Mesenchymal stem cell (in vitro differentiated cells and primary cell): ENCODE measurements around the gene KDM4E.

ENCODE experiments used
- DNase-seq: peaks from one replicate; pipeline ENCODE4 v3.0.0-alpha.2; 2013
- H2AFZ ChIP-seq: one replicate; pipeline ENCODE4 v1.6.1; 2013; ENCODE audit warnings: low read depth, mild to moderate bottlenecking, control low read depth, inconsistent platforms, low read length, moderate library complexity
- H2AK5ac ChIP-seq: 2 replicates; pipeline ENCODE4 v1.6.1; 2013; ENCODE audit warnings: low read length, moderate library complexity, mild to moderate bottlenecking, inconsistent platforms; ENCODE audit not compliant: severe bottlenecking
- H2BK120ac ChIP-seq: one replicate; pipeline ENCODE4 v1.6.1; 2013; ENCODE audit warnings: low read depth, mild to moderate bottlenecking, inconsistent platforms, low read length, moderate library complexity
- H2BK12ac ChIP-seq, 2 experiments: one replicate each; pipeline ENCODE4 v1.6.1; 2013; ENCODE audit warnings: inconsistent platforms in 2 of 2, low read length in 2 of 2, mild to moderate bottlenecking in 2 of 2, moderate library complexity in 2 of 2, control low read depth in 1 of 2
- H2BK15ac ChIP-seq: one replicate; pipeline ENCODE4 v1.6.1; 2013; ENCODE audit warnings: mild to moderate bottlenecking, low read depth, inconsistent platforms; ENCODE audit not compliant: poor library complexity, severe bottlenecking
- H2BK5ac ChIP-seq: 2 replicates; pipeline ENCODE4 v1.6.1; 2013; ENCODE audit warnings: low read depth, mild to moderate bottlenecking, low read length, control low read depth, inconsistent platforms; ENCODE audit not compliant: poor library complexity, severe bottlenecking
- H3K14ac ChIP-seq, 2 experiments: one replicate each; pipeline ENCODE4 v1.6.1; 2013; ENCODE audit warnings: inconsistent platforms in 2 of 2, low read length in 2 of 2, control low read depth in 1 of 2, mild to moderate bottlenecking in 1 of 2, moderate library complexity in 1 of 2
- H3K18ac ChIP-seq, 2 experiments: one replicate each; pipeline ENCODE4 v1.6.1; 2013; ENCODE audit warnings: inconsistent platforms in 2 of 2, low read length in 2 of 2, control low read depth in 1 of 2, low read depth in 1 of 2, mild to moderate bottlenecking in 1 of 2
- H3K23ac ChIP-seq, 2 experiments: one replicate each; pipeline ENCODE4 v1.6.1; 2013; ENCODE audit warnings: inconsistent platforms in 2 of 2, low read length in 2 of 2, mild to moderate bottlenecking in 2 of 2, moderate library complexity in 2 of 2, control low read depth in 1 of 2
- H3K27ac ChIP-seq: 2 replicates; pipeline ENCODE4 v1.5.1; 2013; ENCODE audit warnings: mild to moderate bottlenecking, moderate library complexity, low read length, control low read depth, inconsistent platforms; ENCODE audit not compliant: poor library complexity, severe bottlenecking
- H3K27me3 ChIP-seq, 2 experiments: 2 replicates each; pipeline versions ENCODE4 v1.6.1 to v1.7.0; 2013; ENCODE audit warnings: low read length in 2 of 2, mild to moderate bottlenecking in 2 of 2, moderate library complexity in 2 of 2, control low read depth in 1 of 2, inconsistent platforms in 1 of 2; ENCODE audit not compliant: control insufficient read depth in 1 of 2, insufficient read depth in 1 of 2
- H3K36me3 ChIP-seq, 2 experiments: 2 replicates each; pipeline versions ENCODE4 v1.6.1 to v1.7.0; 2013; ENCODE audit warnings: low read length in 2 of 2, control low read depth in 1 of 2, inconsistent platforms in 1 of 2, low read depth in 1 of 2, mild to moderate bottlenecking in 1 of 2; ENCODE audit not compliant: insufficient read depth in 2 of 2, control insufficient read depth in 1 of 2
- H3K4ac ChIP-seq, 2 experiments: one replicate each; pipeline ENCODE4 v1.6.1; 2013; ENCODE audit warnings: inconsistent platforms in 2 of 2, low read length in 2 of 2, mild to moderate bottlenecking in 2 of 2, moderate library complexity in 2 of 2, control low read depth in 1 of 2, low read depth in 1 of 2
- H3K4me1 ChIP-seq: 2 replicates; pipeline ENCODE4 v1.6.1; 2013; ENCODE audit warnings: low read depth, low read length, control low read depth; ENCODE audit not compliant: control insufficient read depth, insufficient read depth
- H3K4me2 ChIP-seq: 2 replicates; pipeline ENCODE4 v1.6.1; 2013; ENCODE audit warnings: low read length, mild to moderate bottlenecking, inconsistent platforms; ENCODE audit not compliant: poor library complexity, severe bottlenecking
- H3K4me3 ChIP-seq, 2 experiments: 2 replicates each; pipeline versions ENCODE4 v1.5.1 to v1.7.0; 2013; ENCODE audit warnings: low read length in 2 of 2, mild to moderate bottlenecking in 2 of 2, control low read depth in 1 of 2, low read depth in 1 of 2; ENCODE audit not compliant: insufficient read depth in 1 of 2
- H3K79me1 ChIP-seq: replicated peaks from 2 replicates; pipeline ENCODE4 v1.6.1; 2013; ENCODE audit warnings: mild to moderate bottlenecking, control low read depth, low read length, inconsistent platforms; ENCODE audit not compliant: poor library complexity, severe bottlenecking
- H3K9ac ChIP-seq: 2 replicates; pipeline ENCODE4 v1.7.0; 2013; ENCODE audit warnings: mild to moderate bottlenecking, low read length, moderate library complexity
- H3K9me3 ChIP-seq: 2 replicates; pipeline ENCODE4 v1.7.0; 2013; ENCODE audit warnings: mild to moderate bottlenecking, low read length; ENCODE audit not compliant: control insufficient read depth
- H4K8ac ChIP-seq: one replicate; pipeline ENCODE4 v1.6.1; 2013; ENCODE audit warnings: inconsistent platforms, mild to moderate bottlenecking, low read length, moderate library complexity
- H4K91ac ChIP-seq: one replicate; pipeline ENCODE4 v1.6.1; 2013; ENCODE audit warnings: mild to moderate bottlenecking, low read length, inconsistent platforms
- WGBS: methylation state at CpG from one replicate; pipeline ENCODE4 v1.1.7; 2013; ENCODE audit warnings: mixed read lengths; 5-methylcytosine and 5-hydroxymethylcytosine counted together

The KDM4E gene

DNA sequence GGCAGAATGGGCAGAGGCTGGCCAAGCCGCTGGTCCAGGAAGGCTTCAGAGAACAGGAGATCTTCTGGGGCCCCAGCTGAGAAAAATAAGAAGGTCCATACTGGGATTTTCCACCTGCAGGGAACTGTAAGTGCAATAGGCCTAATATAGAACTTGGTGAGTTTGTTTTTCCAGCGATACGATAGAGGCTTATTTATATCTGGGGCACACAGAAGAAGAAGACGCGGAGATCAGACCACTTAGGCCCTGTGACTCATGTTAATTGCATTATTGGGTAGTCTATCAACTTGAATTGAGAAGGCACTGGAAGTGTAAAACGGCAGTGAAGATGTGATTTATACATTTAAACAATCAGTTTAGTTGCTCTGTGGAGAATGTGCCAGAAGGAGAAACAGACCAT is 34.0 kb downstream of the KDM4E start:
- H3K4ac ChIP-seq = no peak overlapping the region
- no peak overlapping the region for H2BK120ac ChIP-seq
- H4K91ac ChIP-seq = no peak overlapping the region
- no peak overlapping the region for H3K18ac ChIP-seq
- no peak overlapping the region for H3K23ac ChIP-seq
- no peak overlapping the region for H3K9ac ChIP-seq
- H2BK12ac ChIP-seq = no peak overlapping the region
- no peak for DNase-seq
- H3K4me2 ChIP-seq = no peak overlapping the region
- WGBS = 96% methylated on average over 6 of the region's 6 CpGs
- no peak overlapping the region for H4K8ac ChIP-seq
- H3K27ac ChIP-seq = peak overlapping the region; percentile 62
- no peak overlapping the region for H2BK5ac ChIP-seq
- H3K14ac ChIP-seq = no peak overlapping the region
- H3K9me3 ChIP-seq = no peaks in the 10 kb centered on the region
- H2AFZ ChIP-seq = no peak overlapping the region
- H3K4me1 ChIP-seq = peaks cover 8% of the 10 kb centered on the region
- H3K4me3 ChIP-seq = no peak overlapping the region
- H2BK15ac ChIP-seq = no peak overlapping the region
- H3K36me3 ChIP-seq = no peaks in the 10 kb centered on the region
- H3K27me3 ChIP-seq = peaks cover 13 to 15% of the 10 kb centered on the region in 2 experiments
- no peaks in the 10 kb centered on the region for H3K79me1 ChIP-seq
- no peak overlapping the region for H2AK5ac ChIP-seq

DNA sequence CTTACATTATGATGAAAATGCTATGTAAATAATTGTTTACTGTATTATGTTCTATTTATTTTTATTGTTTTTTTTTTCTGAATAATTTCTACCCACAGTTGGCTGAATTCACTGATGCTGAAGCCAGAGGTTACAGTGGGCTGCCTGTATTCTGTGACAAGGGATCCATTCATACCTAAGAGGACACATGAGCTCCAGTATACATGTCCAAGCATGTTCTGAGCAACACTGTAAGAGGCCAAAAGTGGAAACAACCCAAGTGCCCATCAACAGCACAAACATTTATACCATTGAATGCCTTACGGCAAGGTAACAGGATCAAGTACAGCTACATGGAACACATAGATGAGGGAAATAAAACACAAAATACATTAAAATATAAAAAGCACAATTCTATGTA is 40.3 kb downstream of the KDM4E start:
- H2BK120ac ChIP-seq = no peak overlapping the region
- H2AFZ ChIP-seq = no peak overlapping the region
- no peak overlapping the region for H2AK5ac ChIP-seq
- H3K4me3 ChIP-seq = no peak overlapping the region
- no peak overlapping the region for H2BK5ac ChIP-seq
- no peaks in the 10 kb centered on the region for H3K79me1 ChIP-seq
- no peak overlapping the region for H3K9ac ChIP-seq
- H2BK15ac ChIP-seq = no peak overlapping the region
- no peak overlapping the region for H2BK12ac ChIP-seq
- H4K8ac ChIP-seq = no peak overlapping the region
- DNase-seq = no peak
- H4K91ac ChIP-seq = no peak overlapping the region
- H3K18ac ChIP-seq = no peak overlapping the region
- H3K4me1 ChIP-seq = no peaks in the 10 kb centered on the region
- H3K4ac ChIP-seq = no peak overlapping the region
- 100% methylated on average over 1 of the region's 1 CpG for WGBS
- H3K14ac ChIP-seq = no peak overlapping the region
- peaks cover 0 to 1% of the 10 kb centered on the region in 2 experiments for H3K36me3 ChIP-seq
- H3K23ac ChIP-seq = no peak overlapping the region
- no peak overlapping the region for H3K4me2 ChIP-seq
- H3K27me3 ChIP-seq = peaks cover 0 to 5% of the 10 kb centered on the region in 2 experiments
- no peaks in the 10 kb centered on the region for H3K9me3 ChIP-seq
- H3K27ac ChIP-seq = no peak overlapping the region

DNA sequence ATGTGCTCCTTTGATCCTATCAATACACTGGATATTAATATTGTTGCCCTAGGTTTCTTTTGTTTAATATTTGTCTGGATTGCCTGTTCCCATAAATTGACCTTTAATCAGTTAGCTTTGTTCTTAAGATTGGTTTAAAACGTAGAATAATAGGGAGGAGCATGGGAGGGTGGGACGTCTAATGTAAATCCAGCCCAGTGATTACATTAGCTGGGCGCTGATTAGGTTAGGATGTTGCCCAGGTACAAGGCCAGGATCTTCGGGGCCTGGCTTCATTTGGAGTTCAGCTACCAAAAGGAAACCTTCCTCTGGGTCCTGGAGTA is 41.6 kb downstream of the KDM4E start, which contains the start of gene SRSF8:
TSS of gene SRSF8 (plus strand) at position 204 of the 323 bp plus-strand sequence. CDS start 308 bp downstream, outside the sequence.
- Histone ChIP-seq H3K23ac (peak within 1 kb of the TSS; percentile 2 to 95), H3K9ac (peak within 1 kb of the TSS; percentile 96), H3K4ac (peak within 1 kb of the TSS; percentile 20 to 93), H2AFZ (peak within 1 kb of the TSS; percentile 96), H3K14ac (peak within 1 kb of the TSS in 1 of 2 experiments; percentile 98), H3K4me3 (peak within 1 kb of the TSS; percentile 69 to 93), H3K27ac (peak within 1 kb of the TSS; percentile 85), H3K36me3 (peaks cover 0 to 6% of the 10 kb centered on the region in 2 experiments), H2BK15ac (no peak within 1 kb of the TSS), H3K4me2 (peak within 1 kb of the TSS; percentile 58), H3K18ac (peak within 1 kb of the TSS; percentile 16 to 97), H2BK120ac (peak within 1 kb of the TSS; percentile 11), H3K79me1 (peaks cover 2% of the 10 kb centered on the region), H4K91ac (peak within 1 kb of the TSS; percentile 60), H3K27me3 (no peaks in the 10 kb centered on the region), H2AK5ac (no peak within 1 kb of the TSS), H3K4me1 (no peaks in the 10 kb centered on the region), H2BK12ac (peak within 1 kb of the TSS in 1 of 2 experiments; percentile 92), H2BK5ac (peak within 1 kb of the TSS; percentile 11), H4K8ac (peak within 1 kb of the TSS; percentile 72), H3K9me3 (no peaks in the 10 kb centered on the region)
- 0% methylated on average over 4 of the region's 4 CpGs for WGBS
- no peak for DNase-seq

DNA sequence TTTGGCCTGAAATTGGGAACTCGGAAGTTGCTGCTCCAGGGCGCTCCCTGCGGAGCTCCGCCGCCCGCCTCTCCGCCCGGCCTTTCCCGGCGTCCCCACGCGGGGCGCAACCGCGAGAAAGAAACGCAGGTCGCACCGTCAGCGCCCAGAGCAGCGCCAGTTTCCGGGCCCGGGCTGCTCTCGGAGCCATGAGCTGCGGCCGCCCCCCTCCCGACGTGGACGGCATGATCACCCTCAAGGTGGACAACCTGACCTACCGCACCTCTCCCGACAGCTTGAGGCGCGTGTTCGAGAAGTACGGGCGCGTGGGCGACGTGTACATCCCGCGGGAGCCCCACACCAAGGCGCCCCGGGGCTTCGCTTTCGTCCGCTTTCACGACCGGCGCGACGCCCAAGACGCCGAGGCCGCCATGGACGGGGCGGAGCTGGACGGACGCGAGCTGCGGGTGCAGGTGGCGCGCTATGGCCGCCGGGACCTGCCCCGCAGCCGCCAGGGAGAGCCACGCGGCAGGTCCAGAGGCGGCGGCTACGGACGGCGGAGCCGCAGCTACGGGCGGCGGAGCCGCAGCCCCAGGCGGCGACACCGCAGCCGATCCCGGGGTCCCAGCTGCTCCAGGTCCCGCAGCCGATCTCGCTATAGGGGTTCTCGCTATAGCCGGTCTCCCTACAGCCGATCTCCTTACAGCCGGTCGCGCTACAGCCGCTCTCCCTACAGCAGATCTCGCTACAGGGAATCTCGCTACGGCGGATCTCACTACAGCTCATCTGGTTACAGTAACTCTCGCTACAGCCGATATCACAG is 42.2 kb downstream of the KDM4E start:
- Histone ChIP-seq H2AFZ (peak overlapping the region; percentile 96), H2BK5ac (peak overlapping the region; percentile 11), H3K4me3 (peak overlapping the region; percentile 69 to 93), H3K23ac (peak overlapping the region; percentile 2 to 95), H2AK5ac (no peak overlapping the region), H4K8ac (peak overlapping the region; percentile 62), H3K9me3 (no peaks in the 10 kb centered on the region), H4K91ac (peak overlapping the region; percentile 60), H2BK15ac (no peak overlapping the region), H2BK120ac (peak overlapping the region; percentile 11), H3K14ac (peak overlapping the region in 1 of 2 experiments; percentile 98), H3K27me3 (no peaks in the 10 kb centered on the region), H3K4me1 (no peaks in the 10 kb centered on the region), H3K79me1 (peaks cover 2% of the 10 kb centered on the region), H3K36me3 (peaks cover 0 to 6% of the 10 kb centered on the region in 2 experiments), H3K4ac (peak overlapping the region; percentile 20 to 93), H3K18ac (peak overlapping the region; percentile 16 to 97), H3K4me2 (peak overlapping the region; percentile 58), H2BK12ac (peak overlapping the region in 1 of 2 experiments; percentile 92), H3K27ac (peak overlapping the region; percentile 85), H3K9ac (peak overlapping the region; percentile 96)
- peak; percentile 84 for DNase-seq
- under 1% methylated on average over 74 of the region's 98 CpGs for WGBS
